Measurements from ENCODE around the gene SP1. TPM values are rescaled to one million over a fixed set of nuclear protein-coding genes. Genes with fewer than 3 reads are reported as not detected.

SP1 gene
- total and polyA plus RNA-seq, 9 of the 15 experiments (the other 6 are each of a cell fraction or from before 2014, with no cell fraction given), result 8.0 to 65.5 (median 41.6) TPM

DNA sequence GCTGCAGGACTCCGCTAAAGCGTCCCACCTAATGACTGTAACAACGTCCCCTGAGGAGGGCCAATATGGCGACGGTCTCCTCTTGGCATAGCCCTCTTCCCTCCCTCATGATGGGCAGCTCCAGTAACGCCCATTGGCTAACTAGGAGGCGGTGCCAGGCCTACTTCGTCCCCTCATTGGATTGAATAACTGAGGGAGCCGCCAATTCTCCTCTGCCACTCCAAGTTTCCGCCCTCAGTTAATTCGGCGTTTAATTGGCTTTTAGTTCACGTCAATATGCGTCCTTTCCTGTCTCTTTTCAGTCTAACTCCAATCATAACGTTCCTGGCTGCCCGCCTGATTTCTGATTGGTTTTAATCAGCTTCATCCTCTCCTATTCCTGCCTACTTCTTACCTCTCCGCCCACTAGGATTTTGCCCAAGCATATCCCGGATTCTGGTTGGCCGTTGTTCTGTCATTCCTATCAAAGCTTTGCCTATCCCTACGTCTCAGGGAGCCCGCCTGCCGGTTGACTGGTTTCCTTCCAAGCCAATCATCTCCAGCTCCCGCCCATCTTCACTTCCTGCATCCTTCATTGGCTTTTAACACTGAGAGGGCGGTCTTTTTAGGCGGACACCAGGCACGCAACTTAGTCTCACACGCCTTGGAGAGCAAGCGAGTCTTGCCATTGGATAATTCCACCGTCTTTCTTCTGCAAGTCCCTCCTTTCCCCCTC is 430 bp upstream of the SP1 start (continued):
- TF ChIP-seq, protein P1, sequence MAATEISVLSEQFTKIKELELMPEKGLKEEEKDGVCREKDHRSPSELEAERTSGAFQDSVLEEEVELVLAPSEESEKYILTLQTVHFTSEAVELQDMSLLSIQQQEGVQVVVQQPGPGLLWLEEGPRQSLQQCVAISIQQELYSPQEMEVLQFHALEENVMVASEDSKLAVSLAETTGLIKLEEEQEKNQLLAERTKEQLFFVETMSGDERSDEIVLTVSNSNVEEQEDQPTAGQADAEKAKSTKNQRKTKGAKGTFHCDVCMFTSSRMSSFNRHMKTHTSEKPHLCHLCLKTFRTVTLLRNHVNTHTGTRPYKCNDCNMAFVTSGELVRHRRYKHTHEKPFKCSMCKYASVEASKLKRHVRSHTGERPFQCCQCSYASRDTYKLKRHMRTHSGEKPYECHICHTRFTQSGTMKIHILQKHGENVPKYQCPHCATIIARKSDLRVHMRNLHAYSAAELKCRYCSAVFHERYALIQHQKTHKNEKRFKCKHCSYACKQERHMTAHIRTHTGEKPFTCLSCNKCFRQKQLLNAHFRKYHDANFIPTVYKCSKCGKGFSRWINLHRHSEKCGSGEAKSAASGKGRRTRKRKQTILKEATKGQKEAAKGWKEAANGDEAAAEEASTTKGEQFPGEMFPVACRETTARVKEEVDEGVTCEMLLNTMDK (IDR thresholded peaks at IDR 0.05; ENCODE audit: borderline replicate concordance, insufficient read depth, low read depth, low read length, poor library complexity, severe bottlenecking), result no peak
- no peak for TF ChIP-seq SAP30 (IDR thresholded peaks at IDR 0.05; ENCODE audit: borderline replicate concordance, insufficient read depth, low read depth, low read length, poor library complexity, severe bottlenecking)
- no peak for TF ChIP-seq HDAC2 (IDR thresholded peaks at IDR 0.05)
- peak; percentile 79 for TF ChIP-seq ELF2 (CRISPR knock-in tag; IDR thresholded peaks at IDR 0.05)
- no peak for TF ChIP-seq ZNF57 (CRISPR knock-in tag; IDR thresholded peaks at IDR 0.05)
- peak; percentile 98 for TF ChIP-seq FOS (IDR thresholded peaks at IDR 0.05; ENCODE audit: extremely low read depth, insufficient read length)
- TF ChIP-seq ZNF324 (CRISPR knock-in tag; IDR thresholded peaks at IDR 0.05), result no peak
- TF ChIP-seq CREM (IDR thresholded peaks at IDR 0.05; ENCODE audit: low read depth), result peak; percentile 83
- TF ChIP-seq HDAC1 (IDR thresholded peaks at IDR 0.05), result no peak
- no peak for TF ChIP-seq PYGO2 (tag; IDR thresholded peaks at IDR 0.05)
- TF ChIP-seq, protein P2, sequence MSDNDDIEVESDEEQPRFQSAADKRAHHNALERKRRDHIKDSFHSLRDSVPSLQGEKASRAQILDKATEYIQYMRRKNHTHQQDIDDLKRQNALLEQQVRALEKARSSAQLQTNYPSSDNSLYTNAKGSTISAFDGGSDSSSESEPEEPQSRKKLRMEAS (CRISPR knock-in tag; IDR thresholded peaks at IDR 0.05), result peak; percentile 45; the same call in 1 of the 2 replicates
- TF ChIP-seq NFYB (IDR thresholded peaks at IDR 0.05; ENCODE audit: extremely low read depth, insufficient read length), result peak; percentile 93
- no peak for TF ChIP-seq E2F3 (CRISPR knock-in tag; IDR thresholded peaks at IDR 0.05)
- TF ChIP-seq GTF2E2 (tag; IDR thresholded peaks at IDR 0.05), result no peak
- peak; percentile 69 for TF ChIP-seq MEIS2 (IDR thresholded peaks at IDR 0.05; ENCODE audit: partially characterized antibody)
- TF ChIP-seq, protein P3, sequence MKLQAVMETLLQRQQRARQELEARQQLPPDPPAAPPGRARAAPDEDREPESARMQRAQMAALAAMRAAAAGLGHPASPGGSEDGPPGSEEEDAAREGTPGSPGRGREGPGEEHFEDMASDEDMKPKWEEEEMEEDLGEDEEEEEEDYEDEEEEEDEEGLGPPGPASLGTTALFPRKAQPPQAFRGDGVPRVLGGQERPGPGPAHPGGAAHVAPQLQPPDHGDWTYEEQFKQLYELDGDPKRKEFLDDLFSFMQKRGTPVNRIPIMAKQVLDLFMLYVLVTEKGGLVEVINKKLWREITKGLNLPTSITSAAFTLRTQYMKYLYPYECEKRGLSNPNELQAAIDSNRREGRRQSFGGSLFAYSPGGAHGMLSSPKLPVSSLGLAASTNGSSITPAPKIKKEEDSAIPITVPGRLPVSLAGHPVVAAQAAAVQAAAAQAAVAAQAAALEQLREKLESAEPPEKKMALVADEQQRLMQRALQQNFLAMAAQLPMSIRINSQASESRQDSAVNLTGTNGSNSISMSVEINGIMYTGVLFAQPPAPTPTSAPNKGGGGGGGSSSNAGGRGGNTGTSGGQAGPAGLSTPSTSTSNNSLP (IDR thresholded peaks at IDR 0.05; ENCODE audit: borderline replicate concordance, low read depth, low read length), result peak; percentile 100
